HEK293T (cell line): ENCODE measurements around the gene ABLIM2.

Source experiments
- ARNT ChIP-seq: fragments of 450-650 bp; IDR thresholded peaks from 2 replicates; pipeline ENCODE4 v1.6.1; 2017; ENCODE audit warnings: mild to moderate bottlenecking
- BHLHE40 ChIP-seq: fragments of 450-650 bp; IDR thresholded peaks from 2 replicates; pipeline ENCODE4 v1.6.1; 2016; ENCODE audit warnings: mild to moderate bottlenecking, moderate library complexity, borderline replicate concordance
- CTBP1 ChIP-seq: fragments of 450-650 bp; IDR thresholded peaks from 2 replicates; pipeline ENCODE4 v1.6.1; 2016; ENCODE audit warnings: borderline replicate concordance
- ELF4 ChIP-seq: fragments of 450-650 bp; IDR thresholded peaks from 2 replicates; pipeline ENCODE4 v1.6.1; 2017; ENCODE audit warnings: antibody characterized with exemption
- FOXA1 ChIP-seq: fragments of 450-650 bp; IDR thresholded peaks from 2 replicates; pipeline ENCODE4 v1.6.1; 2016; ENCODE audit warnings: mild to moderate bottlenecking
- FOXK2 ChIP-seq: fragments of 450-650 bp; IDR thresholded peaks from 2 replicates; pipeline ENCODE4 v1.6.1; 2016; ENCODE audit warnings: mild to moderate bottlenecking
- LEF1 ChIP-seq: fragments of 450-650 bp; IDR thresholded peaks from 2 replicates; pipeline ENCODE4 v1.6.1; 2017; ENCODE audit warnings: mild to moderate bottlenecking, borderline replicate concordance

- TF ChIP-seq ARNT: no peak
- no peak for TF ChIP-seq ELF4
- no peak for TF ChIP-seq BHLHE40
- TF ChIP-seq LEF1: no peak
- TF ChIP-seq FOXA1: no peak
- no peak for TF ChIP-seq CTBP1
- no peak for TF ChIP-seq FOXK2
Measured at GRCh38 chr4:8095956-8096689, 62.5 kb downstream of the ABLIM2 start.
